GM19193 (cell line): ENCODE results near the gene CORO1C.

Source experiments
- POLR2A ChIP-seq: IDR thresholded peaks from 4 replicates; pipeline ENCODE4 v1.6.1; 2011; ENCODE audit not compliant: insufficient read depth, insufficient read length; ENCODE audit errors: extremely low read depth

CORO1C gene

DNA sequence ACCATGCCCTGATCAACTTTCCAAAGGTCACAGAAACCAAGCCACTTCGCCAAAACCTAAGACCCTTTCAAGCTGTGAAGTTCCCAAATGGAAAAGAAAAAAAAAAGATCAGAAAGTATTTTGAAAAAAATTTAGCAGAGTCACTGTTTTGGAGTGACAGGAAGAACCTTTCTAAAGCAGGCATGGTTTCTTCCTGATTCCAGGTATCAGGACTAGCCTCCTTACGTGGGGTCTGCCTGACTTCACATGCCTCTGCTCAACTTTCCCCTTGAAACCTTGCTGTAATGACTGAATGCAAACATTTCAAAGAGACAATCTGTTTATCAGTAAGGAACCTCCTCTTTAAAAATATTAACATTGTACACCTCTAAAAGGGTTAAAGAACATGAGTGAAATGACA, 9.5 kb downstream of the CORO1C start:
- no peak for TF ChIP-seq POLR2A

DNA sequence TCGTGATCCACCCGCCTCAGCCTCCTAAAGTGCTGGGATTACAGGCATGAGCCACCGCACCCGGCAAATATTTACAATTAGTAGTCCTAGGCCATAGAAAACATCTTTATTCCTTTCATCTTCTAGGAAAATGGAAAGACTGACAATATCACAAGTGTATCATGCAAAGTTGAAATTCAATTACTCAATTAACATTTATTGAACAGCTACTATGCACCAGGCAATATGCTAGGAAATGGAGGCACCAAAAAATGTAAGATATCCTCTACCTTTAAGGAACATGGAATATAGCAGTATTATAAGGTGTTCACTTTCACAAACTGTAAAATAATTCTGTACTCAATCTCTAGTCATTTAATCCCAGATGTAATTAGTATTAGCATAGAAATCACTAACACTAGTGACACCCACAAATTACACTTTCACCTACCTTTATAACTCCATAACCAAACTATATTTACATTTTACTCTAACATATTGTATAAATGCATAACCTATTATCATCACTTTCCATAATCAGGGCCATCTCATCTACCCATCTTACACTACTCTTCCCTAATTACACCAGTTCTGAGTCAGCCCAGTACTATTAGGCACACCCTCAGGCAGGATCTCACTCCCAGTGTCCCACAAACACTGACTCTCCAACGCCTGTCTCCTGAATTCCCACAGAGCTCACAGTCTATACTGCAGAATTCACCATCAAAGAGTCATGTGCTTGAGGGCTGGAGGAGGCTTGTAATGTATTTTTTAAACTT, 10.4 kb downstream of the CORO1C start:
- no peak for TF ChIP-seq POLR2A

DNA sequence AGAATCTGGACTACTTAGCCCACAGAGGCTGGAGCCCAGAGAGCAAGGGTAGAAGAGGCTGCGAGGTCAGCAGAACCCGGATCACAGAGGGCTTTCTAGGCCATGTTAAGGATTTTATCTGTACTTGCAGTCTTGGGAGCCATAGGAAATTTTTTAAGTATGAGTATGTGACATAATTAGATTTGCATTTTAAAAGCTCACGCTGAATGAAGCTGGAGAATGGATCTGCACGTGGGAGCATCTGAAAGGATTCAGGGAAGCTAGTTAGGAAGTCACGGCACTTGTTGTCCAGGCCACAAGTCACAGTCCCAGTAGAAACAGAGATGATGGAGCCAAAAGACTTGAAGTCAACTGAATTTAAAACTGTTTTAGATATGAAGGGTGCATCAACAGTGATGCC, 14.1 kb downstream of the CORO1C start:
- no peak for TF ChIP-seq POLR2A

DNA sequence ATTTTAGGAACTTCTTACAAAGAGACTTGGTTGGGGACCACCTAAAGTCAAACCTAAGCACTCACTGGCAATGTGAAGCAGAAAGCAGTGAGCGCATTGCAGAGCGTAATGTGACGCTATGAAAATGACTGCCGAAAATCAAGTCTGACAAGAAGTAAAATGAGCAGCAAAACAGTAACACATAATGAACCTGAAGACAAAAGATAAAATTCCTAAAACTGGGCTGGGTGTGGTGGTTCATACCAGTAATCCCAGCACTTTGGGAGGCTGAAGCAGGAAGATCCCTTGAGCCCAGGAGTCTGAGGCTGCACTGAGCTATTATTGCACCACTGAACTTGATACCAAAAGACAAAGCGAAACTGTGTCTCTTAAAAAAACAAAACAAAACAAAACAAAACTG, 16.5 kb downstream of the CORO1C start:
- no peak for TF ChIP-seq POLR2A

DNA sequence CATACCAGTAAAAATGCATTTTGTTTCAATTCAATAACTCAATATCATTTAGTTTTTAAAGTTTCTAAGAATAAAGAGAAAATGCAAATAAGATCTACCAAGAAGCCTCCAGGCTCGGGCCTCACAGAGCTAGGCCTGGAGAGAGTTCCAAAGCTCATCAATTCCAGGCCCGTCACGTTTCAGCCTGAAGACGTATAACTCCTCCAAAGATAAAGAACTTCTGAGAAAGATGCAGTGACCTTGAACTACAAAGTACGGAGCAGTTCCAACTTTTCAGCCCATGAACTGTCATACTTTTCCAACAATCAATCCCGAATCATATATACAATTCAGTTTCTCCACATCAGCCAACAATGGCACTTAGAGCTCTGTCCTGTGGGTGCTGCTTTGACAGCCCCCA, 17.8 kb downstream of the CORO1C start:
- no peak for TF ChIP-seq POLR2A

DNA sequence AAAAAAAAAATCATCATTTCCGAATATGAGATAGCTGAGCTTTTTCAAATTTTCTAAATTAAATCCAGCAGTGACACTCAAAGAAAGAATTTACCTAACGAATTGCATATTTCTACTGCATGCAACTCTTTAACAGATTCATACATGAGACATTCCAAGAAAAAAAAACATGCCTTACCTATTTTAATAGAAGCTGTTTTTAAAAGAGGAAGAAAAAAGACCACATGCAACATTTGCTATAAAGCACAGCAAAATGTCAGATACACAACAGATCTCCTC, 18.5 kb downstream of the CORO1C start:
- TF ChIP-seq POLR2A = no peak

DNA sequence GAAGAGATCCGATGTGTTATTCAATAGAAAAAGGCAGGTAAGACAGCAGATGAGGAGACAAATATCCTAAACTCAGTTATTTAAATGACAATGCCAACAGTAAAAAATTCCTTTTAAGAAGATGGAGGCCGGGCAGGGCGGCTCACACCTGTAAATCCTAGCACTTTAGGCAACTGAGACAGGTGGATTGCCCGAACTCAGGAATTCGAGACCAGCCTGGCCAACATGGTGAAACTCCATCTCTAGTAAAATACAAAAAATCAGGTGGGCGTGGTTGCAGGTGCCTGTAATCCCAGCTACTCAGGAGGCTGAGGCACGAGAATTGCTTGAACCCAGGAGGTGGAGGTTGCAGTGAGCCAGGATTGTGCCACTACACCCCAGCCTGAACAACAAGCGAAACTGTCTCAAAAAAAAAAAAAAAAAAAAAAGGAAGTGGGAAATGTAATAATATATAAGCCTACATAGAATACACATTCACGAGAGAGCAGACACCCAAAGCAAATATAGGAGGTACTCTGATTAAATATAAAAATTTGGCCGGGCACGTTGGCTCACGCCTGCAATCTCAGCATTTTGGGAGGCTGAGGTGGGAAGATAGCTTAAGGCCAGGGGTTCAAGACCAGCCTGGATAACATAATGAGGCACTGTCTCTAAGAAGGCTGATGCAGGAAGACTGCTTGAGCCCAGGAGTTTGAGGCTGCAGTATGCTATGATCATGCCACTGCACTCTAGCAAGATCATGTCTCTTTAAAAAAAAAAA, 19.0 kb downstream of the CORO1C start:
- TF ChIP-seq POLR2A = no peak

DNA sequence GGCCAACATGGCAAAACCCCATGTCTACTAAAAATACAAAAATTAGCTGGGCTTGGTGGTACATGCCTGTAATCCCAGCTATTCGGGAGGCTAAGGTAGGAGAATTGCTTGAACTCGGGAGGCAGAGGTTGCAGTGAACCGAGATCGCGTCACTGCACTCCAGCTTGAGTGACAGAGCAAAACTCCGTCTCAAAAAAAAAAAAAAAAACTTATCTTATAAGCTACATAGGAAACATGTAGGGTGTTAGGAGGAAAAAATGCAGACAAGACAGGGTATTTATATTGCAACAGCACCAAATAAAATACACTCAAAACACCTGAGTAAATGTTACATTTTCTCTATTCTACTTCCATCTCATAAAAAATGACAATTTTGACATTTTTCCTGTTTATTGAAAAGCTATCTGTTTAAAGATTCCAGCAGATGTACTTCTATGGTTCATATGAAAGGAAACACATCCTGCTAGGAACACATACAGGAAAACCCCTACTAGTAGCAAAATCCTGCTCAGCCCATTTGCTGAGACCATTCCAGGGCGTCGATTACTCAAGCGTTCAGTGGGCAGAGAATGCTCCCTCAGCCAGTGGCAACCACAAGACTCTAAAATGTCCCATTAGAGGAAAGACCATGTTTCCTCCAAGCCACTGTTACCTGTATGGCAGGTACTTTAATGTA, 19.7 kb downstream of the CORO1C start:
- TF ChIP-seq POLR2A = no peak

DNA sequence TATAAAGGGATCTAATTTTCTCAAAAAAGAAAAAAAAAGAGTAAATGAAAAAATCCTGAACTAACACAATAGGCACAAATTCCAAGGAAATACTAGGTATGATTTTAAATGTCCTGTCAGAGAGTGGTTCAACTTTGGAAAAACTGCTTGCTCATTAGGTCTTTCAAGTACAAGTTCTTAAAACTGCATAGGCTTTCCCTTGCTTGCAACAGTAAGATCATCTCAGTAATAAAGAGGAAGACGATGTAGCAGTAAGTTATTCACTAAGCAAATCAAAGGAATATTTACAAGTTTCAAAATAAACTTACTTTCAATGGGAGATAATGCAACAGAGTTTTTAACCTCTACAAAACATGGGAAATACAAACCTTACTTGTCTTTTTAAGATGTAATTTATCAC, 21.6 kb downstream of the CORO1C start:
- TF ChIP-seq POLR2A = no peak

DNA sequence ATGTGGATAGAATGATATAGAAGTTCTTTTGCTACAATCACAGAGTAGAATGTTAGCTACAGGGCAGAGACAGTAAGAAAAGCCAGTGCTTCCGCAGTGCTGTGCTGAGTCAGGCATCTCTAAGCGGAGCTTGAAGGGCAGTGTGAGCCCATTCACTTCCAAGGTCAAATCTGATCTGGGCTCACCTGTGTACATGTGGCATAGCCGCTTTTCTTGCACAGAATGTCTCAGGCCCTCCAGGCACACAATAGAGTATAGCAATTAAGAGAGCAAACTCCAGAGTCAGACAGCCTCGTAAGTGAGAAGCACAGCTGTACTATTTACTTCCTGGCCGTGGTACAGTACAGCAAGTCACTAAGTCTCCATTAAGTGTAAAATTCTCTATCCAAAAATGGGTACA, 26.8 kb downstream of the CORO1C start:
- TF ChIP-seq POLR2A = no peak

DNA sequence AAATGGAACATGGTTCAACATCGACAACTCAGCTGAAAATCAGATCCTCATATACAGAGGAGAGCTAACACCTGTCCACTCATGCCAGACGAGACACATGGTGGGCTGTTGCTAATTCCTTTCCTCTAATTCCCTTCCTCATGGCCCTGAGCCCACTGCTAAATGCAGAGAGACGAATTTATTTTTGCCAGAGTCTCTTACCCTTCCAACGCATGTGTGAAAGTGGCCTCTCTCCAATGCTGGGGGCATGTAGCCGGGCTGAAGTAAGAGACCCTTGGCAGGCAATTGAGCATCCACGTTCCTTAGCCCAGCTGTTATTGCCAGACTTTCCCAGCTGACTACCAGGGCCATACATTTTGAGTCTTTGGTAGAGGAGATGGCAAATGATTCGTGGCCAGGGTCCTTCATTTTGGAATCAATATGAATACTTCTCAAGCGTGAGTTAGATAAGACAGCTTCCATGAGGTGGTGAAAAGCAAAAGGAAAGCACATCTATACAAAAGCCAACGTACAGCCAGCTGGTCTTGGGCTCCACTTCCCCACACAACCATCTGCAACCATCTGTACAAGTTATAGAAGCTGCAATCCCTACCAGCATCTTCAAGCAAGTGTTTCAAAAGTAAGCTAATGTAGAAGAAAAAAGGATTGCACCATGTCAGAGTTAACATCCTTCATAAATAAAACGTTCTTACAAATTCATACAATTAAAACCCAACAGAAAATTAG, 28.6 kb downstream of the CORO1C start:
- TF ChIP-seq POLR2A = no peak

DNA sequence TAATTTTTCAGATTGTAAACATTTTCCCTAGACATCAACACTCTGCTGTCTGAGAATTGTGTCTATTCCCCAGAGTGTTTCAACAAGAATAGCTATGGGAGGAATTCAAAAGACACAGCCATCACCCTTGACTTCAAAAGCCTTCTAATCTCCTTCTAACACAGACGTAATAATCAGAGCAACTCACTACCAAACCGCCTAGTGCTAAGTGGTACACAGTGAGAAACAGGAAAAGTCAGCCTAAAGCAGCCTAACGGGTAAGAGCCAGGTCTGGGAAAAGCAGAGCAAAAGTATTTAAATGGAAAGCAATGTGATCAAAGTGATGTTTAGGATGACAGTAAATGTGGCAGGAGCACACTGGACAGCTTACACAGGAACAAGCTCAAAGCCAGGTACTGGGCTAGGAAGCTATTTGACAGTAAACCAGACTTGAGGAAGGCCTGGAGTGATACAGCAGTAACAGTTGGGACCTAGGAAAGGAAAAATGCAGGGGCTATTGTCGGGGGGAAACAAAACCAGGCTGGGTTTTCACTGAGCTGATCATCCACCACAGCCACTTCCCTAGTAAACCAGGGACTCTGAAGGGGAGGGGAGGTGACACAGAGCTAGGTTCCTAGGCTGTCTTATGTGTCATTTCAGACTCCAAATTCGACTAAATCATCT, 29.4 kb downstream of the CORO1C start:
- no peak for TF ChIP-seq POLR2A

DNA sequence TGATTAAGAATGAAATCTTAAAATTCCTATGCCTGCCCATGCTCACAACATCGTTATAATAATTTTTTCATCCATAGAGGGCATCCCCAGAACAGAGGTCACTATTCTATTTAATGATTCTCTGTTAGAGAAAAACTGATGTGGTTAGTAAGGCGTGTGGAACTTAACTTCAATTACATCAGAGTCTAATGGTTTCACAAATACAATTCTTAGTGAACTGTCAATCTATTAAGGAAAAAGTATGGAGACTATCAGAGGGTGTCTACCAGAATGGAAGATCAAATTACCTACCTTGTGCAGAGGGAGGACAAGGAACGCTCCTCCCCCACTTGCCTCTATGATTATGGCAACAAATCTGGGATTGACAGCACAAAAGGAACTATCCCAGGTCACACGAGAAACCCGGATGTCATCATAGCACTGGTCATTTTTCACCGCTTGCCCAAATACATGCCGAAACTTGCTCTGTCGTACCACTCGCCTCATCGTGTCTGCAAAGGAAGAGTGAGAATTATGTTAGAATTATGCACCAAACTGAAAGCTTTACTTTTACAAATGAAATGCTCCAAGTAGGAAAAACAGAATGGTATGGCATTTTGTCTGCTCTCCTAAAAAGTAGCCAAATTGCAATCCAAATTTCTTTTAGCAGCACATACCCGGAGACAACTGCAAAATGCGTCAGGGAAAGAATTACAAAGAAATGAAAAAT, 30.3 kb downstream of the CORO1C start:
- TF ChIP-seq POLR2A = no peak

DNA sequence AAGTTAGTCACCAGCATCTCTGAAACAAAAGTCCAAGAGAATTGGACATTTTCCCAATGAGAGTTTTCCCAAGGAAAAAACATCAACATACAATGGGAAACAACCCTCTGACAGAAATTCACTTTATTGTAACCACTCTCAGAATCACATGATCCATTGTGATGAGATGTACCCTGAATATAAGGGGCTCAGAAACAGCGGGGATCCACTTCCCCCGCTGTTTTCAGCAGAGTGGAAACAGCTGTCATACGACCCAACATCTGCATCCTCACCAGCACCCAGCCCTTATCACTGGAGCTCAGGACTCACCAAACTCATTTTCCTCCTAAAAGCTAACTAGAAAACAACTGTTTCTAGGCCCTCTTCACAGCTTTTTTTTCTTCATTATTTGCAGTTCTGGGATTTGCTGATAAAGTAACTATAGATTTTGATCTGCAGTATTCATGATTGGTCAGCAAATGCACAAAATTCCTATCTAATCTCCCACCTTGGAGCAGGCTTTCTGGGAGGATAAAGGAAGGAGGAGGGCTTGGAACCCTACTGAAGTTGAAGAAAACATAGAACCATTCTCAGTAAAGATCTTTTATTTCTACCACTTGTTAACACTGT, 31.3 kb downstream of the CORO1C start:
- no peak for TF ChIP-seq POLR2A
